ENCODE measurements around the gene CDIPT.

Gene CDIPT

GRCh38 chr16:29844575-29845331 is 18.3 kb downstream of the CDIPT start:
- H2AFZ ChIP-seq (ENCODE audit: low read depth, low read length) = no peak overlapping the region
- no peak for TF ChIP-seq EZH2phosphoT487 (IDR thresholded peaks at IDR 0.05; ENCODE audit: low read depth)
- TF ChIP-seq CTCF (IDR thresholded peaks at IDR 0.05; ENCODE audit: low read depth, low read length) = no peak

GRCh38 chr16:29843931-29844330 is 19.1 kb downstream of the CDIPT start:
- no peak overlapping the region for H3K4me2 ChIP-seq (ENCODE audit: low read length)
- no peaks in the 10 kb centered on the region for H3K4me1 ChIP-seq (ENCODE audit: low read length)
- no peak overlapping the region for H3K9ac ChIP-seq (ENCODE audit: low read length)
- H3K9me3 ChIP-seq (ENCODE audit: insufficient read depth, low read length) = no peaks in the 10 kb centered on the region
- no peaks in the 10 kb centered on the region for H3K79me2 ChIP-seq (ENCODE audit: low read length)
- no peaks in the 10 kb centered on the region for H3K36me3 ChIP-seq (replicated peaks; ENCODE audit: low read depth, low read length)
- no peak overlapping the region for H3K4me3 ChIP-seq (ENCODE audit: low read length)
- H3K27ac ChIP-seq (ENCODE audit: low read length) = no peak overlapping the region
- no peaks in the 10 kb centered on the region for H3K27me3 ChIP-seq (ENCODE audit: low read depth, low read length)
- H2AFZ ChIP-seq (ENCODE audit: low read depth, low read length) = no peak overlapping the region
- TF ChIP-seq EZH2phosphoT487 (IDR thresholded peaks at IDR 0.05; ENCODE audit: low read depth) (no peak), CTCF (IDR thresholded peaks at IDR 0.05; ENCODE audit: low read depth, low read length) (no peak)
- no peaks in the 10 kb centered on the region for H4K20me1 ChIP-seq (ENCODE audit: insufficient read depth, low read length)

More at GRCh38 chr16:29844575-29845331, 18.3 kb downstream of the CDIPT start:
- Histone ChIP-seq H3K27me3 (ENCODE audit: low read depth, low read length) (no peaks in the 10 kb centered on the region), H3K4me2 (ENCODE audit: low read length) (no peak overlapping the region), H3K4me3 (ENCODE audit: low read length) (no peak overlapping the region), H4K20me1 (ENCODE audit: insufficient read depth, low read length) (no peaks in the 10 kb centered on the region), H3K27ac (ENCODE audit: low read length) (no peak overlapping the region), H3K4me1 (ENCODE audit: low read length) (no peaks in the 10 kb centered on the region), H3K79me2 (ENCODE audit: low read length) (no peaks in the 10 kb centered on the region), H3K9ac (ENCODE audit: low read length) (no peak overlapping the region), H3K36me3 (replicated peaks; ENCODE audit: low read depth, low read length) (no peaks in the 10 kb centered on the region), H3K9me3 (ENCODE audit: insufficient read depth, low read length) (no peaks in the 10 kb centered on the region)

DNA sequence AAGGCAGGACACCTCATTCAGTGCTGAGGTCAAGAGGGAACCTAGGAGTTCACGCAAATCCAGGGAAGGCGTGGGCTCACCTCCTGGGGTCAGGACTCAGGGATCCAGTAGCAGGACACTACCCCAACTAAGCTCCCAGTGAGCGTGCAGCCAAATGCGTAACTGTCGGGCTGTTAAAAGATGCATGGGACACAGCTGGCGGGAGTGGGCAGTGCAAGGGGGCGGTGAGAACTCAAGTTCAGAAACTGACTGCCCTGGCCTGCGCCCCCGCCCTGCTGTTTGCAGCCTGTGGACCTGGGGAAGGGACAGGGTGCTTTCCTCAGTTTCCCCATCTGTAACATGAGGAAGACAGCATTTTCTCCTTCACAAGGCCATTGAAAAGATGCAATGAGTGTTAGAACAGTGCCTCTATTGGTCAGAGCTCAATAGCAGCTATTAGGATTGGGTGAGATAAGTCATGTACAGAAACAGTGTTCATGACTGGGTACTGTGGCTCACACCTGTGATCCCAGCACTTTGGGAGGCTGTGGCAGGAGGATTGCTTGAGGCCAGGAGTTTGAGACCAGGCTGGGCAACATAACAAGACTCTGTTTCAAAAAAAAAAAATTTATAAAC is 20.2 kb downstream of the CDIPT start:
- Histone ChIP-seq H2AFZ (ENCODE audit: low read depth, low read length) (no peak overlapping the region), H3K4me1 (ENCODE audit: low read length) (no peaks in the 10 kb centered on the region), H4K20me1 (ENCODE audit: insufficient read depth, low read length) (no peaks in the 10 kb centered on the region), H3K4me2 (ENCODE audit: low read length) (no peak overlapping the region), H3K4me3 (ENCODE audit: low read length) (no peak overlapping the region), H3K79me2 (ENCODE audit: low read length) (no peaks in the 10 kb centered on the region), H3K9ac (ENCODE audit: low read length) (no peak overlapping the region), H3K36me3 (replicated peaks; ENCODE audit: low read depth, low read length) (no peaks in the 10 kb centered on the region), H3K27me3 (ENCODE audit: low read depth, low read length) (no peaks in the 10 kb centered on the region), H3K27ac (ENCODE audit: low read length) (no peak overlapping the region), H3K9me3 (ENCODE audit: insufficient read depth, low read length) (no peaks in the 10 kb centered on the region)
- 0 out of 2 replicates have a peak, but pooled peaks have one; percentile 15 for TF ChIP-seq CTCF (IDR thresholded peaks at IDR 0.05; ENCODE audit: low read depth, low read length)
- TF ChIP-seq EZH2phosphoT487 (IDR thresholded peaks at IDR 0.05; ENCODE audit: low read depth) = no peak

DNA sequence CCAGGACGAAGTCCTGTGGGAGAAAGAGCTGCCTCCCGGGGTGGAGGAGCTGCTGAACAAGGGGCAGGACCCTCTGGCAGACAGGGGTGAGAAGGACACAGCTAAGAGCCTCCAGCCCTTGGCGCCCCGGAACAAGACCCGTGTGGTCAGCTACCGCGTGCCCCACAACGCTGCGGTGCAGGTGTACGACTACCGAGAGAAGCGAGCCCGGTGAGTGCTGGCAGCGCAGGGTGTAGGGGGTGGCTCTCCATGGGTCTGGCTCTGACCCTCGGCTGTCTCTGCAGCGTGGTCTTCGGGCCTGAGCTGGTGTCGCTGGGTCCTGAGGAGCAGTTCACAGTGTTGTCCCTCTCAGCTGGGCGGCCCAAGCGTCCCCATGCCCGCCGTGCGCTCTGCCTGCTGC is 21.4 kb downstream of the CDIPT start:
- Histone ChIP-seq H3K4me1 (ENCODE audit: low read length) (no peaks in the 10 kb centered on the region), H4K20me1 (ENCODE audit: insufficient read depth, low read length) (no peaks in the 10 kb centered on the region), H3K9ac (ENCODE audit: low read length) (no peak overlapping the region), H3K36me3 (replicated peaks; ENCODE audit: low read depth, low read length) (no peaks in the 10 kb centered on the region), H3K4me2 (ENCODE audit: low read length) (no peak overlapping the region), H3K4me3 (ENCODE audit: low read length) (no peak overlapping the region), H3K27me3 (ENCODE audit: low read depth, low read length) (no peaks in the 10 kb centered on the region), H3K79me2 (ENCODE audit: low read length) (no peaks in the 10 kb centered on the region), H2AFZ (ENCODE audit: low read depth, low read length) (no peak overlapping the region), H3K27ac (ENCODE audit: low read length) (no peak overlapping the region), H3K9me3 (ENCODE audit: insufficient read depth, low read length) (no peaks in the 10 kb centered on the region)
- no peak for TF ChIP-seq CTCF (IDR thresholded peaks at IDR 0.05; ENCODE audit: low read depth, low read length)
- no peak for TF ChIP-seq EZH2phosphoT487 (IDR thresholded peaks at IDR 0.05; ENCODE audit: low read depth)
